AG10803 (cell line): ENCODE results near the gene PTPRM.

Source experiments
- DNase-seq: peaks from one replicate; pipeline ENCODE4 v3.0.0; 2010; ENCODE audit warnings: low read depth
- H3K4me3 ChIP-seq: 2 replicates; pipeline ENCODE4 v1.5.1; 2011; ENCODE audit warnings: mild to moderate bottlenecking, low read length, control low read depth
- CTCF ChIP-seq: conservative IDR thresholded peaks from 2 replicates; pipeline ENCODE4 v1.5.1; 2011; ENCODE audit warnings: mild to moderate bottlenecking, low read length, control low read depth, inconsistent platforms

PTPRM gene

GRCh38 chr18:7927119-7927518 is 360.0 kb downstream of the PTPRM start:
- TF ChIP-seq CTCF = no peak
- no peak overlapping the region for H3K4me3 ChIP-seq
- DNase-seq = no peak

GRCh38 chr18:7931763-7932162 is 364.6 kb downstream of the PTPRM start:
- no peak for DNase-seq
- H3K4me3 ChIP-seq = no peak overlapping the region
- TF ChIP-seq CTCF = no peak

GRCh38 chr18:7937268-7937667 is 370.2 kb downstream of the PTPRM start:
- TF ChIP-seq CTCF = no peak
- no peak overlapping the region for H3K4me3 ChIP-seq
- DNase-seq = no peak

- no peak overlapping the region for H3K4me3 ChIP-seq
- no peak for TF ChIP-seq CTCF
- no peak for DNase-seq
These were observed 372.4 kb downstream of the PTPRM start for GRCh38 chr18:7939521-7939920.

GRCh38 chr18:7940379-7940778 is 373.3 kb downstream of the PTPRM start:
- TF ChIP-seq CTCF = no peak
- H3K4me3 ChIP-seq = no peak overlapping the region

GRCh38 chr18:7940971-7941370 is 373.9 kb downstream of the PTPRM start:
- no peak for TF ChIP-seq CTCF
- H3K4me3 ChIP-seq = no peak overlapping the region
- no peak for DNase-seq

More at GRCh38 chr18:7940379-7940778, 373.3 kb downstream of the PTPRM start:
- DNase-seq = no peak

- DNase-seq = no peak
- no peak for TF ChIP-seq CTCF
- H3K4me3 ChIP-seq = no peak overlapping the region
These were observed 374.4 kb downstream of the PTPRM start for GRCh38 chr18:7941533-7941932.
